Measurements from ENCODE around the gene STEAP3. TPM values are rescaled to one million over a fixed set of nuclear protein-coding genes. Genes with fewer than 3 reads are reported as not detected.

STEAP3 gene
- polyA plus RNA-seq, 1 donor from 2014 or later, result not detected

GRCh38 chr2:119197126-119197405 lies 26.6 kb upstream of the STEAP3 start (continued):
- TF ChIP-seq EP300 (conservative IDR thresholded peaks at IDR 0.05; ENCODE audit: poor library complexity, severe bottlenecking), result no peak
- TF ChIP-seq EZH2 (IDR thresholded peaks at IDR 0.05; ENCODE audit: borderline replicate concordance, insufficient read depth, low read length, poor library complexity, severe bottlenecking), result no peak

- no peaks in the 10 kb centered on the region for H4K20me1 ChIP-seq (ENCODE audit: insufficient read depth)
- no peaks in the 10 kb centered on the region for H3K9me2 ChIP-seq (ENCODE audit: insufficient read depth, low read length)
- H2AFZ ChIP-seq (ENCODE audit: low read depth, low read length), result no peak overlapping the region
- no peak overlapping the region for H3K4me3 ChIP-seq (ENCODE audit: low read length)
- H3K36me3 ChIP-seq (ENCODE audit: insufficient read depth, low read length), result no peaks in the 10 kb centered on the region
- no peak overlapping the region for H3K27ac ChIP-seq (ENCODE audit: low read length)
- H3K79me2 ChIP-seq (replicated peaks; ENCODE audit: insufficient read depth, low read length), result no peaks in the 10 kb centered on the region
- H3K27me3 ChIP-seq (ENCODE audit: insufficient read depth, low read depth, low read length), result no peaks in the 10 kb centered on the region
- TF ChIP-seq REST (IDR thresholded peaks at IDR 0.05; ENCODE audit: borderline replicate concordance) (no peak), EP300 (conservative IDR thresholded peaks at IDR 0.05; ENCODE audit: poor library complexity, severe bottlenecking) (no peak), EZH2 (IDR thresholded peaks at IDR 0.05; ENCODE audit: borderline replicate concordance, insufficient read depth, low read length, poor library complexity, severe bottlenecking) (no peak), RAD21 (conservative IDR thresholded peaks at IDR 0.05) (no peak), MXI1 (conservative IDR thresholded peaks at IDR 0.05; ENCODE audit: poor library complexity, severe bottlenecking) (no peak), CTCF (IDR thresholded peaks at IDR 0.05; ENCODE audit: poor library complexity, severe bottlenecking) (no peak), TAF1 (IDR thresholded peaks at IDR 0.05; ENCODE audit: low read depth) (no peak), SMC3 (conservative IDR thresholded peaks at IDR 0.05; ENCODE audit: poor library complexity) (no peak), POLR2AphosphoS5 (IDR thresholded peaks at IDR 0.05) (no peak)
- no peaks in the 10 kb centered on the region for H3F3A ChIP-seq (ENCODE audit: insufficient read depth, low read length, poor library complexity, severe bottlenecking)
- no peak overlapping the region for H3K4me2 ChIP-seq (ENCODE audit: low read length)
- H3K9ac ChIP-seq (ENCODE audit: low read length), result no peak overlapping the region
- H3K9me3 ChIP-seq (ENCODE audit: low read length), result no peaks in the 10 kb centered on the region
Observed at GRCh38 chr2:119197529-119198239, 25.9 kb upstream of the STEAP3 start.

- TF ChIP-seq MXI1 (conservative IDR thresholded peaks at IDR 0.05; ENCODE audit: poor library complexity, severe bottlenecking) (no peak), CTCF (IDR thresholded peaks at IDR 0.05; ENCODE audit: poor library complexity, severe bottlenecking) (no peak), SMC3 (conservative IDR thresholded peaks at IDR 0.05; ENCODE audit: poor library complexity) (no peak), RAD21 (conservative IDR thresholded peaks at IDR 0.05) (no peak)
- no peaks in the 10 kb centered on the region for H3K36me3 ChIP-seq (ENCODE audit: insufficient read depth, low read length)
- H3K9me3 ChIP-seq (ENCODE audit: low read length), result no peaks in the 10 kb centered on the region
- H2AFZ ChIP-seq (ENCODE audit: low read depth, low read length), result no peak overlapping the region
- no peak overlapping the region for H3K4me2 ChIP-seq (ENCODE audit: low read length)
- no peak overlapping the region for H3K27ac ChIP-seq (ENCODE audit: low read length)
- H3K27me3 ChIP-seq (ENCODE audit: insufficient read depth, low read depth, low read length), result no peaks in the 10 kb centered on the region
- H3K9me2 ChIP-seq (ENCODE audit: insufficient read depth, low read length), result no peaks in the 10 kb centered on the region
- H3K9ac ChIP-seq (ENCODE audit: low read length), result no peak overlapping the region
- no peak overlapping the region for H3K4me3 ChIP-seq (ENCODE audit: low read length)
- H3K79me2 ChIP-seq (replicated peaks; ENCODE audit: insufficient read depth, low read length), result no peaks in the 10 kb centered on the region
- no peaks in the 10 kb centered on the region for H3F3A ChIP-seq (ENCODE audit: insufficient read depth, low read length, poor library complexity, severe bottlenecking)
- H4K20me1 ChIP-seq (ENCODE audit: insufficient read depth), result no peaks in the 10 kb centered on the region
Observed at GRCh38 chr2:119198240-119198840, 25.3 kb upstream of the STEAP3 start.
